ENCODE results near the gene TBL1X.

Gene TBL1X

DNA sequence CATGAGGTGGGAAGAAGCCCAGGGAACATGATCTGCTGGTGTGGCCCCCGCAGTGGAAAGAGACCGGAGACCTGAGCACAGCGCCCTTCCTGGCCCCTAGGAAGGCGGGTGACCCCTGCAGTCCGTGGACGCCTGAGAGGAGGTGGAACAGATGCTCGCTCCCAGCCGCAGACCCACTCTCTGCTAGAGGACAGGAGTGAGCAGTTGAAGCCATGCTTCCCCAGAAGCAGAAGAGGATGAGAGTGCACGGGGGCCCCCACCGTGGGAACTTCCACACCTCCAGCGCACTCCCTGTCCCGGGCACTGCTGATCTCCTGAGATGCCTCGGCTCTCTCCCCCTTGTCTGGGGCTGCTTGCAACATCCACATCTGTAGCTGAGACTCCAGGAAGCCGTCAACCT, 238.5 kb downstream of the TBL1X start:
- peaks cover 35% of the 10 kb centered on the region for H3K36me3 ChIP-seq
- TF ChIP-seq, protein P1, sequence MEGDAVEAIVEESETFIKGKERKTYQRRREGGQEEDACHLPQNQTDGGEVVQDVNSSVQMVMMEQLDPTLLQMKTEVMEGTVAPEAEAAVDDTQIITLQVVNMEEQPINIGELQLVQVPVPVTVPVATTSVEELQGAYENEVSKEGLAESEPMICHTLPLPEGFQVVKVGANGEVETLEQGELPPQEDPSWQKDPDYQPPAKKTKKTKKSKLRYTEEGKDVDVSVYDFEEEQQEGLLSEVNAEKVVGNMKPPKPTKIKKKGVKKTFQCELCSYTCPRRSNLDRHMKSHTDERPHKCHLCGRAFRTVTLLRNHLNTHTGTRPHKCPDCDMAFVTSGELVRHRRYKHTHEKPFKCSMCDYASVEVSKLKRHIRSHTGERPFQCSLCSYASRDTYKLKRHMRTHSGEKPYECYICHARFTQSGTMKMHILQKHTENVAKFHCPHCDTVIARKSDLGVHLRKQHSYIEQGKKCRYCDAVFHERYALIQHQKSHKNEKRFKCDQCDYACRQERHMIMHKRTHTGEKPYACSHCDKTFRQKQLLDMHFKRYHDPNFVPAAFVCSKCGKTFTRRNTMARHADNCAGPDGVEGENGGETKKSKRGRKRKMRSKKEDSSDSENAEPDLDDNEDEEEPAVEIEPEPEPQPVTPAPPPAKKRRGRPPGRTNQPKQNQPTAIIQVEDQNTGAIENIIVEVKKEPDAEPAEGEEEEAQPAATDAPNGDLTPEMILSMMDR (IDR thresholded peaks at IDR 0.05), result no peak
- H3K9me3 ChIP-seq, result no peaks in the 10 kb centered on the region
- no peaks in the 10 kb centered on the region for H3K4me1 ChIP-seq (ENCODE audit: control insufficient read depth in 1 of 2, insufficient read depth in 1 of 2, low read depth in 1 of 2, low read length in 1 of 2)
- no peaks in the 10 kb centered on the region for H3K27me3 ChIP-seq
- no peak overlapping the region for H3K4me3 ChIP-seq (ENCODE audit: low read depth in 1 of 2, low read length in 1 of 2)
- H3K27ac ChIP-seq, result no peak overlapping the region

DNA sequence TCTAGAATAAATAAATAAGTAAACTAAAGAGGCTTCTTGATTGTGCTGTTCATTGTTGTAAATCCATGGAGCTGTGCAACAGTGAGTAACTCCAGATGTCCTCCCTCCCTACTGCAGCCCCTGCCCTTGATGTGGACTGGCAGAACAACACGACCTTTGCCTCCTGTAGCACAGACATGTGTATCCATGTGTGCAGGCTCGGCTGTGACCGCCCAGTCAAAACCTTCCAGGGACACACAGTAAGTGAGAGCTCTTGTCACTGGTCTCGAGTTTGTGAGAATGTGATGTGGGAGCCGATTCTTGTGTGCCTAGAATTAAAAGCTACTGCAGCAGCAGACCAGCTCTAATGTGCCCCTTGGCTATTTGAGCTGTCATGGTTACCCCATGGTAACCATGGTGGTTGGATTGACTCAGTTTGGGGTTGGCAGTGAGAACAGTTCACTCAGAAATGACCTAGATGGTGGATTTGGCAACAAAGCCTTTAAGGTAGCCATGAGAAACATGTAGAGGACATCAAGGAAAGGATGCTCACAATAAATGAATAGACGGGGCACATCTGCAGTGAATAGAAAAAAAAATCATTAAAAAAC, 240.1 kb downstream of the TBL1X start:
- Histone ChIP-seq H3K27me3 (no peaks in the 10 kb centered on the region), H3K4me1 (ENCODE audit: control insufficient read depth in 1 of 2, insufficient read depth in 1 of 2, low read depth in 1 of 2, low read length in 1 of 2) (peaks cover 0 to 2% of the 10 kb centered on the region in 2 experiments), H3K9me3 (no peaks in the 10 kb centered on the region), H3K36me3 (peaks cover 36% of the 10 kb centered on the region), H3K27ac (no peak overlapping the region), H3K4me3 (ENCODE audit: low read depth in 1 of 2, low read length in 1 of 2) (no peak overlapping the region)
- TF ChIP-seq, protein P1 (IDR thresholded peaks at IDR 0.05), result no peak

- no peaks in the 10 kb centered on the region for H3K27me3 ChIP-seq
- peaks cover 40% of the 10 kb centered on the region for H3K36me3 ChIP-seq
- no peaks in the 10 kb centered on the region for H3K9me3 ChIP-seq
- no peak overlapping the region for H3K4me3 ChIP-seq (ENCODE audit: low read depth in 1 of 2, low read length in 1 of 2)
- H3K27ac ChIP-seq, result no peak overlapping the region
- TF ChIP-seq, protein P1 (IDR thresholded peaks at IDR 0.05), result no peak
- H3K4me1 ChIP-seq (ENCODE audit: control insufficient read depth in 1 of 2, insufficient read depth in 1 of 2, low read depth in 1 of 2, low read length in 1 of 2), result peaks cover 0 to 2% of the 10 kb centered on the region in 2 experiments
Observed at GRCh38 chrX:9706421-9706820, 241.6 kb downstream of the TBL1X start.

DNA sequence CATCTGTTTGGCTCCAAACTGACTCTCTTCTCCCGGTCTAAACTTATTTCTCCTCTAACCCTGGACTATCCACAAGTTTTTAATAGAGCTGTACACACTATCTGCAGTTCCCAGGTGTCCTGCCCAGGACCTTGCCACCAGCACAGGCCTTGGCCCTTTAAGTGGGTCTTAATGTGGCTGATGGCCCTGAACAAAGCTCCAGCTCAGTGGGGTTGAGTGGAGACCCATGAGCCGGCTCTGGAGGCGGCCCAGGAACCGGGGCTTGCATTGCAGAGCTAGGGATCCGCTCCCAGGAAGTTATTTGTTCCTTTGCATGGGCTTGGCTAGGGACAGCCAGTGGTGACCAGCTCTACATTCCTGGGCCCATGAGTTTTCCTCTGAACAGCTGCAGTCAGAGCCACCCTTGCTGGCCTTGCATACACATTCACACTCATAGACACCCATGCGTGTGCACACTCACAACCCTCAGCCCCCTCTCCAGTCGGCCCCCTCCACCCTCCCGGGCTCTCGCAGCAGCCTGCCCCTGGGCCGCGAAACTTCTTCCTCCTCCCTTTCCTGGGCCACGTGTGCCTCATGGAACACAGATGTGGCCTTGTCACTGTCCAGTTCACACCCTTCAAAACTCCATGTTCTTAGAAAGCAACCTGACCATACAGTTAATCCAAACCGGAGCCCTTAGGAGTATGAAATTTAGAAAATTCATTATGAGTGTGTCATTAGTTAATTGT, 242.6 kb downstream of the TBL1X start:
- H3K27me3 ChIP-seq, result no peaks in the 10 kb centered on the region
- peaks cover 0 to 2% of the 10 kb centered on the region in 2 experiments for H3K4me1 ChIP-seq (ENCODE audit: control insufficient read depth in 1 of 2, insufficient read depth in 1 of 2, low read depth in 1 of 2, low read length in 1 of 2)
- no peaks in the 10 kb centered on the region for H3K9me3 ChIP-seq

GRCh38 chrX:9708086-9708485, 243.2 kb downstream of the TBL1X start:
- Histone ChIP-seq H3K36me3 (peaks cover 55% of the 10 kb centered on the region), H3K4me1 (ENCODE audit: control insufficient read depth in 1 of 2, insufficient read depth in 1 of 2, low read depth in 1 of 2, low read length in 1 of 2) (peaks cover 0 to 2% of the 10 kb centered on the region in 2 experiments), H3K9me3 (no peaks in the 10 kb centered on the region), H3K4me3 (ENCODE audit: low read depth in 1 of 2, low read length in 1 of 2) (no peak overlapping the region), H3K27me3 (no peaks in the 10 kb centered on the region), H3K27ac (no peak overlapping the region)
- TF ChIP-seq, protein P1 (IDR thresholded peaks at IDR 0.05), result no peak

More for the DNA sequence above, 242.6 kb downstream of the TBL1X start:
- H3K4me3 ChIP-seq (ENCODE audit: low read depth in 1 of 2, low read length in 1 of 2), result no peak overlapping the region
- H3K27ac ChIP-seq, result no peak overlapping the region
- TF ChIP-seq, protein P1 (IDR thresholded peaks at IDR 0.05), result no peak
- H3K36me3 ChIP-seq, result peaks cover 48% of the 10 kb centered on the region

All from neutrophil (primary cell).